Measurements from ENCODE around the gene LSM4.
A peak's percentile ranks its signal among the peaks of the same experiment; 100 is the strongest.

LSM4 gene

DNA sequence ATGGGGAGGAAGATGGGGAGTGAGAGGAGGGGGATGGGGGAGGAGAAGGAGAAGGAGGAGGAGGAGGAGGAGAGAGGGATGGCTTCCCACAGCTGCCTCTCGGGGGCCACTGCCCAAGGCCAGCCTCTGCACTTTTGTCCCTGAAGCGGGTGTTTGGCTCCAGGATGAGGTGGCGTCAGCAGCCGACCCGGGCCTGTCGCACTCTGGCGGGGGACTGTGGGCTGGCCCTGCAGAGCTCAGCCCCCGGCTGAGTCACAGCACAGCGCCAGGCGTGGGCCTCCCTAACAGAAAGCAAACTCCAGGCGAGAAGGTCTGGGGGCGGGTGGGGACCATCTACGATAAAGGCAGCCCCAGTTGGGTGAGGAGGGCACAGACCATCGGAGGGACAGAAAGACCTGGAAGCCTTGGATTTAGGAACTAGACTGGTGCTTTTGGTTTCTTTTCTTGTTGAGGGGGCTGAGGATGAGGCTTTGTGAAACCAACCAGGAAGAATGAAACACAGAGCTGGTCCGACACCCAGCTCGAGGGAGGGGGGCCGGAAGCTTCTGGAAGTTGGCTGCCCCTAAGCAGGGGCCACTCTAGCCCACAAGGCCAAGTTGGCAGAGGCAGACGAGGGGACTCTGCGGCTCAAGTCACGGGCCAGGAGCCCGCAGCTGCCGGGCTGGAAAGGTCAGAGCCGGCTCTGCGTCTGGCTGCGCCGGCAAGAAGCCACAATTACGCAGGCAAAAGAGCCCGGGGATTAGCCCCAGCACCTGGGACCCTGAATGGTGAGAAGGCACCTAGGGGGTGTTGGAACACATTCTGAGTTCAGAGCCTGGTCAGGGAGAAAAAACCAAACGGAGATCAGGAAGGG, 18.2 kb downstream of the LSM4 start:
- peak overlapping the region; percentile 54 for H3K27ac ChIP-seq (ENCODE audit: low read length)
- peaks cover 11% of the 10 kb centered on the region for H3K4me1 ChIP-seq (ENCODE audit: control insufficient read depth, insufficient read depth, low read length)
- no peak for DNase-seq (ENCODE audit: low read depth, low spot score)
- no peaks in the 10 kb centered on the region for H3K27me3 ChIP-seq (ENCODE audit: control insufficient read depth, insufficient read depth, low read length)
- no CpG with 5 or more reads among the region's 29 CpGs for WGBS (ENCODE audit: insufficient coverage, insufficient read length)
- H3K36me3 ChIP-seq (ENCODE audit: control insufficient read depth, insufficient read depth, low read length) = peaks cover 19% of the 10 kb centered on the region
- H3K4me3 ChIP-seq (ENCODE audit: low read length) = peak overlapping the region; percentile 2; the same call in 1 of the 2 replicates
- H3K9me3 ChIP-seq (ENCODE audit: control insufficient read depth, insufficient read depth, low read length) = no peaks in the 10 kb centered on the region

DNA sequence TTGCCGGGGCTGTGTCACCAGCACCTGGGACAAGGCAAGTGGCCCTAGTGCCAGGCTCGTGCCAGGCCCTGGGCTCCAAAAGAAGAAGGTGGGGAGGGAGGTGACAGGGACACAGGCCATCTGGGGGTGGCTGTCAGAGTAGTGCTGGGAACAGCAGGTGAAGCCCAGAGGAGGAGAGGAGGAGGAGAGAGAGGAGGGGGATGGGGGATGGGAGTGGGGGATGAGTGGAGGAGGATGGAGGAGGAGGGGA, 18.7 kb downstream of the LSM4 start:
- Histone ChIP-seq H3K27me3 (ENCODE audit: control insufficient read depth, insufficient read depth, low read length) (no peaks in the 10 kb centered on the region), H3K36me3 (ENCODE audit: control insufficient read depth, insufficient read depth, low read length) (peaks cover 14% of the 10 kb centered on the region), H3K27ac (ENCODE audit: low read length) (no peak overlapping the region), H3K4me1 (ENCODE audit: control insufficient read depth, insufficient read depth, low read length) (peaks cover 11% of the 10 kb centered on the region), H3K4me3 (ENCODE audit: low read length) (no peak overlapping the region; the same call in 1 of the 2 replicates), H3K9me3 (ENCODE audit: control insufficient read depth, insufficient read depth, low read length) (no peaks in the 10 kb centered on the region)
- no CpG with 5 or more reads among the region's 2 CpGs for WGBS (ENCODE audit: insufficient coverage, insufficient read length)
- DNase-seq (ENCODE audit: low read depth, low spot score) = no peak

DNA sequence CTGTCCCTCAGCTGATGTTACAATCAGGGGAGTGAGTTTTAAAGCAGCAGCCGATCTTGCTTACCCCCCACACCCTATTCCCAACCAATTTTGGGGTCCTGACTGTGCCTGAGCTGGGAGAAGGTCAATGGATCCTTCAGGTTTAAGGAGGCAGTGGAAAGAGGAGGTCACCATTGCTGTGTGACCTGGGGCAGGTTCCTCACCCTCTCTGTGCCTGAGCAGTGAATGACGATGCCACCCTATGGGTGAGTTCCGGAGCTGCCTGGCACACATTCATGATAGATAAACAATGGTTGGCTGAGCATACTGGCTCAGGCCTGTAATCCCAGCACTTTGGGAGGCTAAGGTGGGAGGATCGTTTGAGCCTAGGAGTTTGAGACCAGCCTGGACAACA, 21.2 kb downstream of the LSM4 start:
- no CpG with 5 or more reads among the region's 4 CpGs for WGBS (ENCODE audit: insufficient coverage, insufficient read length)
- no peak for DNase-seq (ENCODE audit: low read depth, low spot score)
- Histone ChIP-seq H3K27me3 (ENCODE audit: control insufficient read depth, insufficient read depth, low read length) (no peaks in the 10 kb centered on the region), H3K36me3 (ENCODE audit: control insufficient read depth, insufficient read depth, low read length) (no peaks in the 10 kb centered on the region; the same call in 1 of the 2 replicates), H3K27ac (ENCODE audit: low read length) (no peak overlapping the region), H3K4me1 (ENCODE audit: control insufficient read depth, insufficient read depth, low read length) (peaks cover 11% of the 10 kb centered on the region), H3K4me3 (ENCODE audit: low read length) (no peak overlapping the region), H3K9me3 (ENCODE audit: control insufficient read depth, insufficient read depth, low read length) (no peaks in the 10 kb centered on the region)

DNA sequence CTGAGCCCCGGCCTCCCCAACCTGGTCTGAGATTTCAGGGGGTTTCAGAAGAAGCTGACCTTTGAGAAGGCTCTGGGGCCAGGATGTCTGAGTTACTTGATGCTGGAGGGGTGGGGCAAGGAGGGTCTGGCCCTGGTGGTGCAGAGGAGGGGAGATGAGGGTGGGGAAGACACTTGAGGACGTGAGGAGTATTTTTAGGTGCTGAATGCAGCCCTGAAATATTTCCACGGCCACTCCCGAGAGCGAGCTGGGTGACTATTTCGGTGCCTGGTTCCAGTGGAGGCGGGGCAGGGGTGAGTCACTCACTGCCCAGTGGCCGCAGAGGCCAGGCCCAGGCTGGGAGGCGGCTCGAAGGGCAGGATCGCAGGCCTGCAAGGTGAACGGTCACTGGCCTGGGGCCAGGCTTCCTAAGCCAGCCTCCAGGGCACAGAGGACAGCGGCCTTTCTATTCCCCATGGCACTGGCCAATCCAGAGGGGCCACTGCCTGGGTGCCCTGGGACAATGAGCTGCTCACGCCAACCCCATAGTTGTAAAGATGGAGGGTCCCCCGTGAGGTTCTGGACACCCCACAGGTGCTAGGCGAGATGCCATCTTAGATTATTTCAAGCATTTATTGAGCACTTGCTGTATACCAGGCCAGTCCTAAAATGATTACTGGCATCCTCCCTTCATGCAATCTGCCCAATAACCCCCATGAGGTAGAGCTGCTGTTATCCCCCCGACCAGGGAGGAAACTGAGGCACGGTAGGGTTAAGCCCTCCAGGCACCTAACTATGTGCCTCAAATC, 21.8 kb downstream of the LSM4 start:
- Histone ChIP-seq H3K4me1 (ENCODE audit: control insufficient read depth, insufficient read depth, low read length) (peaks cover 11% of the 10 kb centered on the region), H3K27me3 (ENCODE audit: control insufficient read depth, insufficient read depth, low read length) (no peaks in the 10 kb centered on the region), H3K27ac (ENCODE audit: low read length) (no peak overlapping the region), H3K9me3 (ENCODE audit: control insufficient read depth, insufficient read depth, low read length) (no peaks in the 10 kb centered on the region), H3K36me3 (ENCODE audit: control insufficient read depth, insufficient read depth, low read length) (no peaks in the 10 kb centered on the region; the same call in 1 of the 2 replicates), H3K4me3 (ENCODE audit: low read length) (no peak overlapping the region)
- no peak for DNase-seq (ENCODE audit: low read depth, low spot score)
- no CpG with 5 or more reads among the region's 18 CpGs for WGBS (ENCODE audit: insufficient coverage, insufficient read length)

DNA sequence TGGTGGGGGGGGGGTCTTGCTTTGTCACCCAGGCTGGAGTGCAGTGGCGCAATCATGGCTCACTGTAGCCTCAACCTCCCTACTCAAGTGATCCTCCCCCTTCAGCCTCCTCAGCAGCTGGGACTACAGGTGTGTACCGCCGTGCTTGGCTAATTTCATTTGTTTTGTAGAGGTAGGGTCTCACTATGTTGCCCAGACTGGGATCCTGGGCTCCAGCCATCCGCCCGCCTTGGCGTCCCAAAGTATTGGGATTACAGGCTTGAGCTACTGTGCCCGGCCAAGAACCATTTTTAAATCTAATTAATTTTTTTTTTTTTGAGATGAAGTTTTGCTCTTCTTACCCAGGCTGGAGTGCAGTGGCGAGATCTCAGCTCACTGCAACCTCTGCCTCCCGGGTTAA, 23.2 kb downstream of the LSM4 start:
- H3K27ac ChIP-seq (ENCODE audit: low read length) = no peak overlapping the region
- no peaks in the 10 kb centered on the region for H3K27me3 ChIP-seq (ENCODE audit: control insufficient read depth, insufficient read depth, low read length)
- H3K36me3 ChIP-seq (ENCODE audit: control insufficient read depth, insufficient read depth, low read length) = no peaks in the 10 kb centered on the region
- WGBS (ENCODE audit: insufficient coverage, insufficient read length) = no CpG with 5 or more reads among the region's 9 CpGs
- no peaks in the 10 kb centered on the region for H3K9me3 ChIP-seq (ENCODE audit: control insufficient read depth, insufficient read depth, low read length)
- peaks cover 6% of the 10 kb centered on the region for H3K4me1 ChIP-seq (ENCODE audit: control insufficient read depth, insufficient read depth, low read length)
- no peak for DNase-seq (ENCODE audit: low read depth, low spot score)
- no peak overlapping the region for H3K4me3 ChIP-seq (ENCODE audit: low read length)

DNA sequence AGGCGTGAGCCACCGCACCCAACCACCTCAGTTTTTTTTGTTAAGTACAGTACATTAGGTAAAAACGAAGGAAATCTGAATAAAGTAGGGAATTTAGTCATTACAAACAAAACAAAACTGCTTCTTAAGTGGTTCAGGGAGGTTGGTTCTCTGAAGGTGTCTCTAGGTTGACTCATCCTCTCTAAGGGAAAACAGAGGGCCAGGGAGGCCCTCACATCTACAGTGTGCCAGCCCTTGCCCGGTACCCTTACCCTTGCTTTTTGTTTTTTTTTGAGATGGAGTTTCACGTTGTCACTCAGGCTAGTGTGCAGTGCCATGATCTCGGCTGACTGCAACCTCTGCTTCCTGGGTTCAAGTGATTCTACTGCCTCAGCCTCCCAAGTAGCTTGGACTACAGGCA, 24.3 kb downstream of the LSM4 start:
- no CpG with 5 or more reads among the region's 6 CpGs for WGBS (ENCODE audit: insufficient coverage, insufficient read length)
- Histone ChIP-seq H3K4me1 (ENCODE audit: control insufficient read depth, insufficient read depth, low read length) (peaks cover 9% of the 10 kb centered on the region), H3K27me3 (ENCODE audit: control insufficient read depth, insufficient read depth, low read length) (no peaks in the 10 kb centered on the region)

DNA sequence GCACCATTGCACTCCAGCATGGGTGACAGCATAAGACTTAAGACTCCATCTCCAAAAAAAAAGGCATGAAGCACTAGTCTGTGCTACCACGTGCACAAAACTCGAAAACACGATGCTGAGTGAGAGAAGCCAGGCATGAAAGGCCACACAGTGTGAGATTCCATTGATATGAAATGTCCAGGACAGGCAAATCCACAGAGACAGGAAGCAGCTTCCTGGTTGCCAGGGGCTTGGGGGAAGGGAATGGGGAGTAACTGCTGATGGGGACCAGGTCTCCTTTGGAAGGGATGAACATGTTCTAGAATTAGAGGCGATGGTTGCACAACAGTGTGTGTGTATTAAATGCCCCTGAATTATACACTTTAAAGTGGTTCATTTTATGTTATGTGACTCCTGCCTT, 25.6 kb downstream of the LSM4 start:
- no peak for DNase-seq (ENCODE audit: low read depth, low spot score)
- Histone ChIP-seq H3K36me3 (ENCODE audit: control insufficient read depth, insufficient read depth, low read length) (no peaks in the 10 kb centered on the region), H3K27me3 (ENCODE audit: control insufficient read depth, insufficient read depth, low read length) (no peaks in the 10 kb centered on the region), H3K4me1 (ENCODE audit: control insufficient read depth, insufficient read depth, low read length) (peaks cover 10% of the 10 kb centered on the region), H3K9me3 (ENCODE audit: control insufficient read depth, insufficient read depth, low read length) (no peaks in the 10 kb centered on the region), H3K4me3 (ENCODE audit: low read length) (no peak overlapping the region), H3K27ac (ENCODE audit: low read length) (no peak overlapping the region)
- WGBS (ENCODE audit: insufficient coverage, insufficient read length) = no CpG with 5 or more reads among the region's 4 CpGs

More for the DNA sequence above, 24.3 kb downstream of the LSM4 start:
- Histone ChIP-seq H3K36me3 (ENCODE audit: control insufficient read depth, insufficient read depth, low read length) (no peaks in the 10 kb centered on the region), H3K27ac (ENCODE audit: low read length) (no peak overlapping the region), H3K4me3 (ENCODE audit: low read length) (no peak overlapping the region), H3K9me3 (ENCODE audit: control insufficient read depth, insufficient read depth, low read length) (no peaks in the 10 kb centered on the region)
- no peak for DNase-seq (ENCODE audit: low read depth, low spot score)

DNA sequence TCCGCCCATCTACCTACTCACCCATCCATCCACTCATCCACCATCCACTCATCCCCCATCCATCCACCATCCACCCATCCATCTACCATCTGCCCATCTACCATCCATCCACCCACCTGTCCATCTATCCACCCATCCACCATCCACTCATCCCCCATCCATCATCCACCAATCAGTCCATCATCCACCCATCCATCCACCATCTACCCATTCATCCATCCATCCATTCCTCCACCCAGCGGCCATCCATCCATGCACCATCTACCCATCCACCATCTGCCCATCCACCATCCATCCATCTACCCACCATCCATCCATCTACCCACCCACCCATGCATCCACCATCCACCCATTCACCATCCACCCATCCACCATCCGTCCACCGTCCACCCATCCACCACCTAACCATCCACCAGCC, 27.8 kb downstream of the LSM4 start:
- DNase-seq (ENCODE audit: low read depth, low spot score) = no peak
- Histone ChIP-seq H3K27ac (ENCODE audit: low read length) (no peak overlapping the region), H3K4me1 (ENCODE audit: control insufficient read depth, insufficient read depth, low read length) (peaks cover 12% of the 10 kb centered on the region), H3K9me3 (ENCODE audit: control insufficient read depth, insufficient read depth, low read length) (no peaks in the 10 kb centered on the region), H3K4me3 (ENCODE audit: low read length) (no peak overlapping the region), H3K36me3 (ENCODE audit: control insufficient read depth, insufficient read depth, low read length) (no peaks in the 10 kb centered on the region), H3K27me3 (ENCODE audit: control insufficient read depth, insufficient read depth, low read length) (no peaks in the 10 kb centered on the region)
- WGBS (ENCODE audit: insufficient coverage, insufficient read length) = no CpG with 5 or more reads among the region's 4 CpGs

DNA sequence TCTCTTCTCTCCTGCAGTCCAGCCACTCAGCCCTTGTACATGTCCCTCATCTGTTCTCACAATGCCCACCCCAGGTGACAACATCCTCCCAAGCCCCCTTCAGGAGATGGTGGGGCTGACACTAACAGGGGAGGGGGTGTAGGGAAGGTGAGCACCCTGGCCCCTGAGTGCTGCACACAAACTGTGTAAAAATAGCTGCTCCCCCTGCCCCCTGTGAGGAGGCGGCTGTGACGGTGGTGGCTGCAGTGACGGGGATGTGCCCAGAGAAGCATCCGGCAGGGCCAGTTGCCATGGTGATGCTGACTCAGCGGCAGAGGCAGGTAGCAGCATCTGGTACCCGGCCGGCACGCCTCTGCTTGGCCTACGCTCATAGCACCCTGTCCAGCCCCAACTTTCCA, 28.4 kb downstream of the LSM4 start:
- no peak for DNase-seq (ENCODE audit: low read depth, low spot score)
- no CpG with 5 or more reads among the region's 9 CpGs for WGBS (ENCODE audit: insufficient coverage, insufficient read length)
- H3K36me3 ChIP-seq (ENCODE audit: control insufficient read depth, insufficient read depth, low read length) = no peaks in the 10 kb centered on the region

DNA sequence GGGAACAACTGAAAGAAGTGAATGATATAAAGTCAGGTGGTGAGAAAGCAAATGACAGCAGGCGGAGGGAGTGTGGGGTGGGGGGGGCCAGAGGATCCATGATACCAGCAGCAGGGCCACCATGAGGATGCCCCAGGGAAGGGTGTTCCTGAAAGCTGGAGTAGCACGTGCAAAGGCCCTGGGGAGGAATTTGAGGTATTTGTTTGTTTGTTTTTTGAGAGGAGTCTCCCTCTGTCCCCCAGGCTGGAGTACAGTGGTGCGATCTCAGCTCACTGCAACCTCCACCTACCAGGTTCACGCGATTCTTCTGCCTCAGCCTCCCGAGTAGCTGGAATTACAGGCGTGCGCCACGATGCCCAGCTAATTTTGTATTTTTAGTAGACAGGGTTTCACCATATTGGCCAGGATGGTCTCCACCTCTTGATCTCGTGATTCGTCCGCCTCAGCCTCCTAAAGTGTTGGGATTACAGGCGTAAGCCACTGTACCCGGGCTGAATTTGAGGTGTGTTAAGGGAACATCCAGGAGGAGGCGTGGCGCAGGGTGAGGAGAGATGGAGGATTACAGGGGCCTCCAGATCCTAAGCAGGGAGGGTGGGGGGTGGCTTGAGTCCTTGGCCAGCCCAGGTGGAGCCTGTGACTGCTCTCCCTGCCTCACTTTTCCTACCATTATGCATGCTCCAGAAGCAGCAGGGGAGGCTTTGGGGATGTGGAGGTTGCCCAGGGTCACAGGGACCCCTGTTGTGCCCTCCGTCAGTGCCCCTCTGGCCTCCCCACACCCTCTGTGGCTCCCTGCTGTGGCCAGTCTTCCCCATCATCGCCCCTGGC, 29.0 kb downstream of the LSM4 start:
- no peak for DNase-seq (ENCODE audit: low read depth, low spot score)
- Histone ChIP-seq H3K4me3 (ENCODE audit: low read length) (no peak overlapping the region; the same call in 1 of the 2 replicates), H3K27me3 (ENCODE audit: control insufficient read depth, insufficient read depth, low read length) (no peaks in the 10 kb centered on the region), H3K4me1 (ENCODE audit: control insufficient read depth, insufficient read depth, low read length) (peaks cover 12% of the 10 kb centered on the region), H3K9me3 (ENCODE audit: control insufficient read depth, insufficient read depth, low read length) (no peaks in the 10 kb centered on the region), H3K36me3 (ENCODE audit: control insufficient read depth, insufficient read depth, low read length) (no peaks in the 10 kb centered on the region), H3K27ac (ENCODE audit: low read length) (no peak overlapping the region)
- no CpG with 5 or more reads among the region's 18 CpGs for WGBS (ENCODE audit: insufficient coverage, insufficient read length)

More for the DNA sequence above, 28.4 kb downstream of the LSM4 start:
- Histone ChIP-seq H3K27me3 (ENCODE audit: control insufficient read depth, insufficient read depth, low read length) (no peaks in the 10 kb centered on the region), H3K9me3 (ENCODE audit: control insufficient read depth, insufficient read depth, low read length) (no peaks in the 10 kb centered on the region), H3K4me3 (ENCODE audit: low read length) (no peak overlapping the region), H3K4me1 (ENCODE audit: control insufficient read depth, insufficient read depth, low read length) (peaks cover 12% of the 10 kb centered on the region), H3K27ac (ENCODE audit: low read length) (no peak overlapping the region)

Measured in iPS DF 6.9 (cell line).